GM19023 (cell line): Measurements from ENCODE around the gene ACSF3.
"Not testable (repeated sequence)": the region's sequence is repeated elsewhere in the genome, so short reads cannot be mapped to it uniquely, and the experiment has no call there.

Experiments
- ATAC-seq: cut with Tn5 transposase; IDR thresholded peaks from one replicate; pipeline ENCODE4 v1.9.1; 2021; ENCODE audit warnings: mild to moderate bottlenecking, moderate library complexity; ENCODE audit not compliant: unreplicated experiment

ACSF3 gene

GRCh38 chr16:89156740-89157645 lies 63.3 kb downstream of the ACSF3 start:
- no peak for ATAC-seq

DNA sequence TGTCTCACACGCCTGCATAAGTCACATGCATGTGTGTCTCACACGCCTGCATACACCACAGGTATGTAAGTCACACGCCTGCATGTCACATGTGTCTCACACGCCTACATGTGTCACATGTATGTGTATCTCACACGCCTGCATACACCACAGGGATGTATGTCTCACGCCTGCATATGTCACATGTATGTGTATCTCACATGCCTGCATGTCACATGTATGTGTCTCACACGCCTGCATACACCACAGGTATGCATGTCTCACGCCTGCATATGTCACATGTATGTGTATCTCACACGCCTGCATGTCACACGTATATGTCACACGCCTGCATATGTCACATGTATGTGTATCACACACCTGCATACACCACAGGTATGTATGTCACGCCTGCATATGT lies 64.1 kb downstream of the ACSF3 start:
- ATAC-seq, result no peak

DNA sequence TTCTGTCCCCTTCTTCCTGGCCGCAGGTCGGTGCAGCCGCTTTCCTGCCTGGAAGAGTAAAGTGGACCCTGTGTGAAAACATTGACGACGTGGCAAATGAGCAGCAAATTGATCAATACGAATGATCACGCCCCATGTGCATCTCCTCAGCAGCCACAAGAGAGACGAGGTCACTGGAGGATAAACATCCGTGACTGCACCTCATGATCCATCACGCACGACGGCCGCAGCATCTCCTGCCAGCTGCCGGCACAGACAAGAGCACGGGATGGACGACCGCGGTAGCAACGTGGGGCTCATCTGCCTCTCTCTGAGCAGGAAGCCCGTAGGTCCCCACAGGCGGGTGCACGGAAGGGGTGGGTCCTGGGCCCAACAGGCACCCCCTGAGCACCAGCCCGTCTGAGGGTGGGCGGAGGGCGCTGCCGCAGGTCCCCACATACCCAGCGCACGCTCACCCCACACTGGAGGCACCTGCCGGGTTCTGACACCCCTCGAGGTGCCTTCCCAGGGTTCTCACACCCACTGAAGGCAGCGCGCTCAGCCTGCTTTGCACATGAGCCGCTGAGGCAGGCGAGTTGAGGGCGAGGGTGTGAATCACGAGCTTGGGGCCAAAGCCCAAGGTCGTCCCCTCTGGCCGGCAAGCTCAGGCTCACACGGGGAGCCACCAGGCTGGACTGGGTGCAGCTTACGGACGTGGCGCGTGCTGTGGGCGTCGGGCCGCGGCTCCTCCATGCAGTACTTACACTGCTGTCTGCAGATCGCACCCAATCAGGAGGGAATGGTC lies 65.6 kb downstream of the ACSF3 start:
- no peak for ATAC-seq

DNA sequence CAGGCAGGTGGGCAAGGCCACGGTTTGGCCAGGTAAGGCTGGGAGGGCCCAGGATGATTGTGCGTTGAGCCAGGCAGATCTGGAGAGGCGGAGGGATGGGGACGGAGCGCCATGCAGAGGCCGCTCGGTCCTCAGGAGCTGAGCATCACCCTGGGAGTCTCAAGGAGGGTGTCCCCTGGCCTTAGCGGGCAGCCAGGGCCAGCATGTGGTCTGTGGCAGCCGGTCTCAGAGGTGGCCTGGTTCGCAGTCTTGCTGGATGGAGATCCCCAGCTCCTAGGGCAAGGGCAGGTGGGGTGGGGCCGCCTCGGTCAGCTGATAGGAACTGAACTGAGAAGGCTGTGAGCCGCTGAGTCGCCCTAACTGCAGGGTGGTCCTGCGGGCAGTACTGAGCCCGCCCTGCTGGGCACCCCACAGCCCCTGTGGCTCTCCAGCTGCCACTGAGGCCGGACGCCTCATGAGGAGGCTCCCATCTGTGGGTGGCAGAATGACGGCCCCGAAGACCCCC lies 66.2 kb downstream of the ACSF3 start:
- no peak for ATAC-seq

- ATAC-seq, result no peak
Measured at GRCh38 chr16:89160977-89161701, 67.5 kb downstream of the ACSF3 start.

DNA sequence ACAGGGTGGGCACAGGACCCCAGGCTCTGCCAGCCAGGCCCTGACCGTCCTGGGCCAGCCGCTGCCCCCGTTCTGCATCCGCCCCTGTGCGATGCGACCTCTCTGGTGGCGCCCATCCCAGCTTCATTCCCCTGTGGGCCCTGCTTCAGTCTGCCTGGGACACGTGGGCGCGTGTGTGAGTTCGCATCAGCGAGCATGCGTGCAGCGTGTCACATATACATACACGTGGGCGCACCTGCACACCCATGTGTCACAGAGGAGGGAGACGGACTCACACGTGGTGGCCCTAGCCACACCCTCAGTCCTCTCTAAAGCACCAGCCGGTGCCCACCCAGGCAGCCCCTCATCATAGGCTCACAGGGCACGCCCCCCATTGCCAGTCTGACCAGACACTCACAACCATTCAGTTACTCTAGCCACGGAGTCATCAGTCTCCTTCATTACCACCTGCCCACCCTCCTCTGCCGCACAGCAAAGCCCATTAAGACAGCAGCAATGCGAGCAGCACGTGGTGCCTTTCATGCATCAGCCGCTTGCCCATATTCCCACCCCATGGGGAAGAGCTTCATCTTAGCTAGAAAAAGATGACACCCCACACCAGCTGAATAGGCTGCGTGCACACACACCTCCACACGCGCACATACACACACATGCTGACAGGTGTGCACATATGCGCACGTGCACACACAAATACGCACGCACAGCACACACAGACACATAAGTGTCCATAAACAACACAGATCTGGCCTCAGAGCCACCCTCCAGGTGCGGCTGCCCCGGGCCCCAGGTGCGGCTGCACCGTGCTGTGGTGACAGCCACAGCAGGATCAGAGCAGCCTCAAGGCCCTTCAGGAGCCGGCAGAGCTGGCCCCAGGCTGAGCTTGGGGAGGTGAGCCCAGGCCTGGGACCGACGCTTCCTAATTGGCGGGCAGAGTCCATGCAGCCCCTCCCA lies 68.4 kb downstream of the ACSF3 start:
- ATAC-seq, result no peak

DNA sequence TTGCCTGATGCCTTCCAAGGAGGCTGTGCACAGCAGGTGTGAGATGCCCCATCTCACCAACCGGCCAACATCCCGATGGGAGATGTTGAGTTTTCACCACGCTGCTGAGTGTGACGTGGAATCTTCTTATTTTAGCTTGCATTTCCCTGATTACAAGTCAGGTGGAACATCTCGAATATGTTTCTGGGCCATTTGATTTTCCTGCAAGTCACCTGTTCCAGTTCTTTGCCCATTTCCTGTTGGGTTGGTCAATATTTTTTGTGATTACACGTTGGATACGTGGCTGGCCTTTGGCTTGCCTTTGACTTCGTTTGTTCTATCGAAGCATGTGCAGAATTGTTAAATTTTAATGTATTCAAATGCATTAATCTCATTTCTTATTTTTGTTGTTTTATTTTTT lies 69.6 kb downstream of the ACSF3 start:
- no peak for ATAC-seq

- no peak for ATAC-seq
Measured at GRCh38 chr16:89164436-89164835, 70.8 kb downstream of the ACSF3 start.

DNA sequence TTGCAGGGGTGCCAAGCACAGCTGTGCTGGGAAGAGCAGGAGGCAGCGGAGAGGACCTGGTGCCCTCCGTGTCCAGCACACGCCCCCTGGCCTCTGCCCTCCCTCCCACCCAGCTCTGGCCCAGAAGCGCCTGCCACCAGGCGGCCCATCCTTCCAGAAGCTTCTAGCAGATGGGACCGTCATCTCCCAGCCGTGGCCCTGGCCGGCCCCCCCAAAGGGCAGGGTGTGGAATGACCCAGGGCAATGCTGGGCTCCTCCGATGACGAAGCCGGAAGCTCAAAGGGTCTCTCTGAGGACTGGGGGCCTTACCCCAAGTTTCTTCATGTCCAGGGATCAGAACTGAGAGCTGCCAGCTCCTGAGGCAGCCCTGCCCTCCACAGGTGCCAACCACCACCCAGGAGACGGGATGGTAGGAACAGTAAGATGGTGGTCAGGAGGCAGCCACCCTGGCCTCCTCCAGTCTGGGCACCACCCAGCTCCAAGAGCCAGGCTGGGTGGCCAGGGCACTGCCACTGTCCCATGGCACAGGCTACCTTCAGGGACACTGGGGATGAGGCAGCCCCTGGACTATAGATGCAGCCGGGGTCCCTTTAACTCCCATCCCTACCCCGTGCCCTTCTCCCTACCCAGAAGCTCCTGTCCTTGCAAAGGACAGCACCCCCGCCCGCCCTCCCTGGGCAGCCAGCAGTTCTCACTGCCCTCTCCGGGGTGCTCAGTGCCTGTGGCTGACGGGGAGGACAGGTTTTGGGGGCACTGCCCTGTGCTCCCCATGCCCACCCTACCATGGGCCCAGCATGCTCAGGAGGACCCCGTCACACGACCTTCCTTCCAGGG lies 71.4 kb downstream of the ACSF3 start:
- ATAC-seq, result no peak

DNA sequence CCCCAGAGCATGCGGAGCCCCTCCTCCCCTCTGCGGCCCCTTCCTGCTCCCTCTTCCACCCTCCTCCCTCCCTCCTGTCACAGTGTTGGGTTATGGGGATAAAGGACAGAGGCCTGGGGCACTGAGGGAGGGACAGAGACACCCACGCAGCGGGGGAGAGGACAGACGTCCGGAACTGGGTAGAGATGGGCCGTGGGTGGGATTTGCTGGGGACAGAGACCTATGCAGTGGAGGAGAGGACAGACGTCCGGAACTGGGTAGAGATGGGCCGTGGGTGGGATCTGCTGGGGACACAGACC lies 72.0 kb downstream of the ACSF3 start:
- ATAC-seq, result not testable (repeated sequence)

DNA sequence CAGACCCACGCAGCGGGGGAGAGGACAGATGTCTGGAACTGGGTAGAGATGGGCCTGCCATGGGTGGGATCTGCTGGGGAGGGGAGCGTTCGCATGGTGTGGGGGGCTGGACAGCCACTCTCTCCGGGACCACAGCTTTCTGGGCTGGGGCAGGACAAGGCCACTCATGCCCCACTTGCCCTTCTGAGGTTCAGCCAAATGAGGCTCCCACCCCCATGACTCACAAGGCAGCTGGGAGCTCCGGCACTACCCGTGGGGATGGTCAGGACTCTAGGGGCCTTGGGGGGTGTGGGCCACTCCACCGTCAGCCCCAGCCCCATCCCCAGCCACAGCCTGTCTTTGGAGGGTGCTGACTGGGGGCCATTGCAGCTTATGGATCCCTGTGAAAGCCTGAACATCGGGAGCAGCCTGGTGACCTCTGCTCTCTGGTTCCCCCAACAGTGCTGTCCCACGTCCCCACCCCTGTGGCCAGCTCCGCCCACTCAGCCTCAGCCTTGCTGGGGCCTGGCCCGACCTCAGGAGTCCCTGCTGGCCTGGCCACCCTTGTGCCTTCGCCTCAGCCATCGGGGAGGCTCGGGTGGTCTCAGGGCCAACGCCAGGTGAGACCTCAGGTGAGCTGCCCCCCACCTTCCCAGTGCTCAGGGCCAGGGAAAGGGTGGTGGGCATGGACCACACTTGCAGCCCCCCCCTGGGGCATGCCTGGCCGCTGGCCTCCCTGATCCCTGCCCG lies 73.2 kb downstream of the ACSF3 start:
- ATAC-seq, result no peak

DNA sequence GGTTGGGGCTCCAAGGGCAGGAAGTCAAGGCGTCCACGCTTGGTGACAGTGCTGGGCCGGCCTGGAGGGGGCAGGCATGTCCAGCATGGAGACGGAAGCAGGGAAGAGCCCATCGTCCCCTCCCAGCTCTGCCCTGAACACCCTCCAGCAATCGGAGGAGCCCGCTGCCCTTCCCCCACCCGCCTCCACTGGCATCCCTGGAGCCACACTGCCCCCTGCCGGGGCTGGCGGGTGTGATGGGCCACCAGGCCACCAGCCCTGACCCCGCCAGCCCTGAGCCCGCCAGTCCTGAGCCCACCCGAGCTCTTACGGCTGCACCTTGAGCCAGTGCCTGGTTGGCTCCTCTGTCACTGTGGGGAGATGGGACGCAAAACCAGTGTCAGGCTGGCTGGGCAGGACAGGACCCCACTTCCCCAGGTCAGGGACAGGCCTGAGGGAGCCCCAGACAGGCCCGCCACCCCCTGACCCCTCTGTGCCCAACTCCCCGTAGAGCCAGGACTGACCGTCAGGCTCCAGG lies 73.8 kb downstream of the ACSF3 start:
- ATAC-seq, result no peak

DNA sequence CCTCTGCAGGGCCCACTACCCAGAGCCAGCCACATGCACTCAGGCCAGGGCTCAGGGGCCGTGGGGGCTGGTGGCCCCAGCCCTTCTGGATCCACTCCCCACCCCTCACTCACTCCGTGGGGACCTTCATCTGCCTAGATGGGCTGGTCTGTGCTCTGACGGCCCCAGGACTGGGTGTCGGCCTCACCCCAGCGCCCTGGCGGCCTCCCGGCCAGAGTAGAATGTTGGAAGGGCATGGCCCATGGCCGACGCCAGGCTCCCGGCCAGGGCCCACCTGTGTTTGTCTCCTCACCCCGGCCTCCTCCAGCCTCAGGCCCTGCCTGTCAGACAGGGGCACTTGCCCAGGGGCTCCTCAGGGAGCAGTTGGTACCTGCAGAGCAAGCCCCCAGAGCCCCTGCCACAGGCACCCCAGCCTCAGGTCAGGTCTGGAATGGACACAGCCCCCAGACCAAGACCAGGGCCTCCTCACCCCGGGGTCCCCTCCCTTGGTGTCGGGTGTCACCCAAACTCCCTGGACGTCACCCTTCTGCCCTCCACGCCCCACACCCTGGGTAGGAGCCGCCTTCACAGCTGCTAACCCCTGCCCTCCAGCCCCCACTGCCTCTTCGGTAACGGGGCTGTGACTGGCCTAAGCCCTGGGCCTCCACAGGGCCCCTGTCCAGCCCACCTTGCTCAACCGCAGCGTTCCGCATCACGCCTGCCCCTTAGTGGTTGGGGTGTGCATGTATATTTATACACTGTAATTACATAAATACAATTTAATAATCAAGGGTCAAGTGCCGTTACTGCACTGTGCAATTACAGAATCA lies 74.9 kb downstream of the ACSF3 start:
- ATAC-seq, result no peak

GRCh38 chr16:89169778-89170177 lies 76.1 kb downstream of the ACSF3 start:
- ATAC-seq, result no peak

DNA sequence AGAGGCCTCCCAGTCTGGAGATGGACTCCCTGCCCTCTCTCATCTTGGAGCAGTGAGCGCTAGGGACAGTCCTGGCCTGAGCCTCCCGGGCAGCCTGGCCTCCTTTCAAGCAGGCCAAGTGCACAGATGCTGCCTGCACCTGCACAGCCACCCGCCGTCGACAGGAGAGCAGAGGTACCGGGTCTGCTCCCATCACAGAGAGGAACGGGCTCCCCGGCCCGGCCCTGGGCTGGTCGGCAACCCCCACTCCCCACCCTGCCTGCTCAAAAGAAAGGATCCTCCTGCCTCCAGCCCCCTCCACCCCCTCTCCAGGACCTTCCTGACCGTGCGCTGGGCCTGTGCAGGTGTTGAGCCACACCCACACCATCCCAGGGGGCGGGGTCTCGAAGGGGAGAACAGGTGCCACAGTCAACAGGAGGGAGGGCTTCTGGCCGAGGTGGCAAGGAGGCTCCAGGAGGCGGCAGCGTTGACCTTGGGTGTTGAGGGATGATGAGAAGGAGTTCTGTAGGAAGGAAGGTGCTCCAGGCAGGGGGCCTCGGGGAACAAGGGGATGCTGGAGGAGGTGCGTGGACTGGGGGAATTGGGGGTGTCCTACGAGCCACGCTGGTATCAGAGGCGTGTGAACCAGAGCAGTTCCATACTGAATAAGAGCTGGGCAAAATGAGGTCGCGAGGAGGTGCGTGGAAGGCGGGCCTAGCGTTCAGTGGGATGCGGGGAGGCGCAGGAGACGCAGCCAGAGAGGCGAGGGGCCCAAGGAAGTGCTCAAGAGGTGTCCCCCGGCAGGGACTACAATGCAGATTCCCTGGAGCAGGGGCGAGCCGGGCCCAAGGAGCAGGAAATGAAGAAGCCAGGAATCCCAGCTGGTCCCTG lies 76.9 kb downstream of the ACSF3 start:
- peak; percentile 2 for ATAC-seq

DNA sequence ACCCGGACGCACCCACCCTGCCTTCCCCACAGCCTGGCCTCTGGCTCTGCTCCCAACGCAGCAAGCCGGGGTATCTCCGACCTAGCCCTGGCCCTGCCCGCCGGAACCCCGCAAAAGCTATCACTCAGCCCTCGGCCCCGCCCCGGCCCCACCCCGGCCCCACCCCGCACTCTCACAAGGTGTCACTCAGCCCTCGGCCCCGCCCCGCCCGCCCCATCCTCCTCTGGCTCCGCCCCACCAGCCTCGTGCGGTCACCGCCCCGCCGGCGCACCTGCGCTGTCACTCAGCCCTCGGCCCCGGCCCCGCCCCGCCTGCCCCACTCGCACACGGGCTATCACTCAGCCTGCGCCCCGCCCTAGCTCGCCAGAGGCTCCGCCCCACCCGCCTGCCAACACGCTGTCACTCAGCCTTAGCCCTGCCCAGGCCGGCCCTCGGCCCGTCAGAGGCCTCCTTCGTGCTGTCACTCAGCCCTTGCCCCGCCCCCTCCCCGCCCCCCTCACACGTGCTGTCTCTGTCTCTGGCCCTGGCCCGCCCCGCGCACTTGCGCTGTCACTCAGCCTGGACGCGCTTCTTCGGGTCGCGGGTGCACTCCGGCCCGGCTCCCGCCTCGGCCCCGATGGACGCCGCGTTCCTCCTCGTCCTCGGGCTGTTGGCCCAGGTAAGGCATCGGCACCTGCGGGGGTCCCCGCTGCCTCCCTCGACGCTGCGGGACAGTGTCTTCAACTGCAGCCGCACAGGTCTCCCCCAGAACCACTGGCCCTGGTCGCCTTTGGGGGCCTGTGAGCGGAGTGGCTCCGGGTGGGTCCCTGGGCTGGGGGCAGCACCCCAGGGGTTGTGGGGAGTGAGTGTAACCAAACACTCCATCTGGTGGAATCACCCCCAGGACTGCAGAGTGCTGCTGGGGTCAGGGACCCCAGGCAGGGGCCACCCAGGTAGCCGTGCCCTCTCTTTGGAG lies 77.8 kb downstream of the ACSF3 start, which contains the start of gene CDH15:
CDH15 (plus strand) TSS at position 533 of the 955 bp plus-strand sequence; CDS start at position 617, 84 bp downstream.
- peak; percentile 72 for ATAC-seq
